Gastroesophageal sphincter (tissue), 3 donors: Measurements from ENCODE around the gene CX3CL1.

Experiments used
- EP300 ChIP-seq: sonication (generic); formaldehyde crosslinking; IDR thresholded peaks from one replicate; pipeline ENCODE4 v1.6.1; 2017; ENCODE audit warnings: antibody characterized with exemption, mild to moderate bottlenecking
- POLR2A ChIP-seq, 2 donors: fragments of 450-650 bp; IDR thresholded peaks; one replicate each; pipeline ENCODE4 v1.6.1; 2017; ENCODE audit warnings: antibody characterized with exemption in 2 of 2, mild to moderate bottlenecking in 2 of 2, moderate library complexity in 1 of 2
- POLR2AphosphoS5 ChIP-seq: sonication (generic); formaldehyde crosslinking; IDR thresholded peaks from one replicate; pipeline ENCODE4 v1.6.1; 2017; ENCODE audit warnings: antibody characterized with exemption
- TF ChIP-seq, protein P1 (sequence below), 4 experiments: fragments of 200-600 bp in 2 of 4; fragments of 450-650 bp in 2 of 4; sonication (generic) in 1 of 4; IDR thresholded peaks; one replicate each; pipeline ENCODE4 v1.5.1; 2017 to 2019; ENCODE audit warnings: antibody characterized with exemption in 4 of 4, mild to moderate bottlenecking in 2 of 4, moderate library complexity in 2 of 4

- TF ChIP-seq POLR2A (IDR thresholded peaks at IDR 0.05) (no peak), EP300 (no peak), POLR2AphosphoS5 (no peak)
- TF ChIP-seq, protein P1, sequence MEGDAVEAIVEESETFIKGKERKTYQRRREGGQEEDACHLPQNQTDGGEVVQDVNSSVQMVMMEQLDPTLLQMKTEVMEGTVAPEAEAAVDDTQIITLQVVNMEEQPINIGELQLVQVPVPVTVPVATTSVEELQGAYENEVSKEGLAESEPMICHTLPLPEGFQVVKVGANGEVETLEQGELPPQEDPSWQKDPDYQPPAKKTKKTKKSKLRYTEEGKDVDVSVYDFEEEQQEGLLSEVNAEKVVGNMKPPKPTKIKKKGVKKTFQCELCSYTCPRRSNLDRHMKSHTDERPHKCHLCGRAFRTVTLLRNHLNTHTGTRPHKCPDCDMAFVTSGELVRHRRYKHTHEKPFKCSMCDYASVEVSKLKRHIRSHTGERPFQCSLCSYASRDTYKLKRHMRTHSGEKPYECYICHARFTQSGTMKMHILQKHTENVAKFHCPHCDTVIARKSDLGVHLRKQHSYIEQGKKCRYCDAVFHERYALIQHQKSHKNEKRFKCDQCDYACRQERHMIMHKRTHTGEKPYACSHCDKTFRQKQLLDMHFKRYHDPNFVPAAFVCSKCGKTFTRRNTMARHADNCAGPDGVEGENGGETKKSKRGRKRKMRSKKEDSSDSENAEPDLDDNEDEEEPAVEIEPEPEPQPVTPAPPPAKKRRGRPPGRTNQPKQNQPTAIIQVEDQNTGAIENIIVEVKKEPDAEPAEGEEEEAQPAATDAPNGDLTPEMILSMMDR (IDR thresholded peaks at IDR 0.05), result no peak
Observed at GRCh38 chr16:57360321-57360935, 11.9 kb upstream of the CX3CL1 start.
